Forelimb muscle (tissue), 1 donor: Measurements from ENCODE around the gene SPOCK1. TPM values are rescaled to one million over a fixed set of nuclear protein-coding genes. Genes with fewer than 3 reads are reported as not detected.
"Not testable (repeated sequence)": the region's sequence is repeated elsewhere in the genome, so short reads cannot be mapped to it uniquely, and the experiment has no call there.

ENCODE experiments used
- DNase-seq: peaks from one replicate; pipeline ENCODE4 v3.0.0-alpha.2; 2013; ENCODE audit warnings: low read depth
- polyA plus RNA-seq: library from polyadenylated mRNA; unstranded; fragments of 120-200 nt; gene quantifications from one replicate; pipeline ENCODE4 v1.2.1, GENCODE V29; 2013; ENCODE audit not compliant: insufficient read length

Gene SPOCK1
- polyA plus RNA-seq, 1 donor, result 3.4 TPM

DNA sequence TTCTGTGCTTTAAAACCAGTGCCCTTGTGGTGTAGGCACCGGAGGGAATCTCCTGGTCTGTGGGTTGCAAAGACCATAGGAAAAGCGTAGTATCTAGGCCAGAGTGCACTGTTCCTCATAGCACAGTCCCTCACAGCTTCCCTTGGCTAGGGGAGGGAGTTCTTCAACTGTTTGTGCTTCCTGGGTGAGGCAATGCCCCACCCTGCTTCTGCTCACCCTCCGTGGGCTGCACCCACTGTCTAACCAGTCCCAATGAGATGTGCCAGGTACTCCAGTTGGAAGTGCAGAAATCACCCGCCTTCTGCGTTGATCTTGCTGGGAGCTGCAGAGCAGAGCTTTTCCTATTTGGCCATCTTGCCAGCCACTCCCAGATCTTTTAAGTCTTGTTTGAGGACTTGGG, 545.0 kb downstream of the SPOCK1 start:
- DNase-seq, result not testable (repeated sequence)

DNA sequence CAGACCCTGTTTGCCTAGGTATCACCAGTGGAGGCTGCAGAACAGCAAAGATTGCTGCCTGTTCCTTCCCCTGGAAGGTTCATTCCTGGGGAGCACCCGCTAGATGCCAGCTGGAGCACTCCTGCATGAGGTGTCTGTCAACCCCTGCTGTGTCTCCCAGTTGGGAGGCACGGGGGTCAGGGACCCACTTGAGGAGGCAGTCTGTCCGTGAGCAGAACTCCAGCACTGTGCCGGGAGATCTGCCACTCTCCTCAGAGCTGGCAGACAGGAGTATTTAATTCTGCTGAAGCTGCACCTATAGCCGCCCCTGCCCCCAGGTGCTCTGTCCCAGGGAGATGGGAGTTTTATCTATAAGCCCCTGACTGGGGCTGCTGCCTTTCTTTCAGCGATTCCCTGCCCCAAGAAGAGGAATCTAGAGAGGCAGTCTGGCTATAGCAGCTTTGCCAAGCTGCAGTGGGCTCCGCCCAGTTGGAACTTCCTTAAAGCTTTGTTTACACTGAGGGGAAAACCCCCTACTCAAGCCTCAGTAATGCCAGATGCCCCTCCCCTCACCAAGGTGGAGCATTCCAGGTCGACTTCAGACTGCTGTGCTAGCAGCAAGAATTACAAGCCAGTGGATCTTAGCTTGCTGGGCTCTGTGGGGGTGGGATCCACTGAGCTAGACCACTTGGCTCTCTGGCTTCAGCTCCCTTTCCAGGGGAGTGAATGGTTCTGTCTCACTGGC, 545.6 kb downstream of the SPOCK1 start:
- DNase-seq, result not testable (repeated sequence)

DNA sequence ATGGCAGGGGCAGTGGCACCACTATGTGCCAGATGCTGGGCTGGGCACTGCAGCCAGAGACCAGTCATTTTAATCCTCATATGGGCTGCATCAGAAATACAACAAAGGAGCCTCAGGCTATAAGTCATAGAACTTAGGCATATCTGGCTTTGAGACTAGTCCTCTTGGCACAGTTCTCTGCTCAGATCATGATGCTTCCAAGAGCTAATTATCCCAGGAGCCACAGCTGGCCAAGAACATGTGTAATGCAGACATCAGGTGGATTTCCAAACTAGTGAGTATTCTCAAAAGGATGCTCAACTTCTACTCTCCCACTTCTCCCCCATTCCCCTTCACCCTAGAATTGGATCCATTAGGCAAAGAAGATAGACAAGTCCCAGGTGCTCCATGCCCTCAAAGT, 571.6 kb downstream of the SPOCK1 start:
- no peak for DNase-seq

GRCh38 chr5:136926073-136926472, 573.1 kb downstream of the SPOCK1 start:
- no peak for DNase-seq

Other genes with a start within 250 kb of the SPOCK1 start
- gene KLHL3, start 236.8 kb upstream of the SPOCK1 start, polyA plus RNA-seq, result 4.4 TPM